CD14-positive monocyte (primary cell): ENCODE results near the gene TMEM61. TPM values are rescaled to one million over a fixed set of nuclear protein-coding genes. Genes with fewer than 3 reads are reported as not detected.

Experiments used
- DNase-seq, 3 donors: peaks; one replicate each; pipeline ENCODE4 v3.0.0-alpha.2; 2011 to 2022
- H2AFZ ChIP-seq: 2 replicates; pipeline ENCODE4 v1.6.0; 2012; ENCODE audit warnings: mild to moderate bottlenecking, low read depth, low read length, inconsistent platforms; ENCODE audit not compliant: insufficient read depth, poor library complexity, severe bottlenecking
- H3K27ac ChIP-seq, 2 donors: 1 replicate in 1 of 2; 2 replicates in 1 of 2; pipeline ENCODE4 v1.5.1; 2012 to 2013; ENCODE audit warnings: low read length in 2 of 2, control low read depth in 1 of 2, inconsistent platforms in 1 of 2, low read depth in 1 of 2, mild to moderate bottlenecking in 1 of 2
- H3K27me3 ChIP-seq, 2 donors: one replicate each; pipeline versions ENCODE4 v1.6.0 to v1.6.1; 2011 to 2013; ENCODE audit warnings: low read length in 2 of 2; ENCODE audit not compliant: control insufficient read depth in 2 of 2, insufficient read depth in 2 of 2
- H3K36me3 ChIP-seq, 2 donors: replicated peaks in 1 of 2; 1 replicate in 1 of 2; 2 replicates in 1 of 2; pipeline versions ENCODE4 v1.5.1 to v1.6.1; 2012 to 2013; ENCODE audit warnings: low read length in 2 of 2, control low read depth in 1 of 2, inconsistent platforms in 1 of 2, mild to moderate bottlenecking in 1 of 2; ENCODE audit not compliant: insufficient read depth in 2 of 2, control insufficient read depth in 1 of 2
- H3K4me1 ChIP-seq, 2 donors: 1 replicate in 1 of 2; 2 replicates in 1 of 2; pipeline versions ENCODE4 v1.5.1 to v1.6.1; 2012 to 2013; ENCODE audit warnings: low read length in 2 of 2, control low read depth in 1 of 2, inconsistent platforms in 1 of 2, mild to moderate bottlenecking in 1 of 2, moderate library complexity in 1 of 2; ENCODE audit not compliant: insufficient read depth in 2 of 2, control insufficient read depth in 1 of 2
- H3K4me2 ChIP-seq: replicated peaks from 2 replicates; pipeline ENCODE3; 2012; ENCODE audit warnings: low read length, moderate library complexity, mild to moderate bottlenecking; ENCODE audit not compliant: poor library complexity, severe bottlenecking; ENCODE audit errors: extremely low read depth
- H3K4me3 ChIP-seq, 3 experiments: fragments of 200-600 bp in 1 of 3; sonication (generic) in 1 of 3; replicated peaks in 1 of 3; 1 replicate in 2 of 3; 2 replicates in 1 of 3; pipeline ENCODE4 v1.5.1; 2011 to 2013; ENCODE audit warnings: low read length in 3 of 3, mild to moderate bottlenecking in 3 of 3, control low read depth in 2 of 3, low read depth in 2 of 3, inconsistent platforms in 1 of 3, moderate library complexity in 1 of 3
- H3K79me2 ChIP-seq: 2 replicates; pipeline ENCODE4 v1.6.0; 2012; ENCODE audit warnings: mild to moderate bottlenecking, control low read depth, inconsistent platforms, low read length, moderate library complexity; ENCODE audit not compliant: insufficient read depth
- H3K9ac ChIP-seq: 2 replicates; pipeline ENCODE4 v1.6.0; 2017; ENCODE audit warnings: low read length, mild to moderate bottlenecking; ENCODE audit not compliant: insufficient read depth, poor library complexity, severe bottlenecking
- H3K9me3 ChIP-seq, 2 donors: replicated peaks in 1 of 2; 1 replicate in 1 of 2; 2 replicates in 1 of 2; pipeline versions ENCODE4 v1.5.1 to v1.6.1; 2012 to 2013; ENCODE audit warnings: low read length in 2 of 2, control low read depth in 1 of 2; ENCODE audit not compliant: control insufficient read depth in 1 of 2, insufficient read depth in 1 of 2
- H4K20me1 ChIP-seq: 2 replicates; pipeline ENCODE4 v1.6.0; 2012; ENCODE audit warnings: mild to moderate bottlenecking, low read length, control low read depth, moderate library complexity; ENCODE audit not compliant: insufficient read depth
- H3K27ac Mint-ChIP-seq, 7 donors: one replicate each; pipeline ENCODE4 v1.8.0; 2020; ENCODE audit warnings: mild to moderate bottlenecking in 7 of 7, mixed read lengths in 7 of 7, moderate library complexity in 6 of 7, inconsistent platforms in 2 of 7
- H3K27me3 Mint-ChIP-seq, 3 donors: one replicate each; pipeline ENCODE4 v1.8.0; 2021 to 2022; ENCODE audit warnings: low read depth in 3 of 3, mild to moderate bottlenecking in 3 of 3, mixed read lengths in 3 of 3, moderate library complexity in 3 of 3, inconsistent platforms in 1 of 3
- H3K36me3 Mint-ChIP-seq, 2 donors: one replicate each; pipeline ENCODE4 v1.8.0; 2020; ENCODE audit warnings: mixed read lengths in 2 of 2, inconsistent platforms in 1 of 2, mild to moderate bottlenecking in 1 of 2
- H3K4me1 Mint-ChIP-seq: one replicate; pipeline ENCODE4 v1.8.0; 2020; ENCODE audit warnings: mild to moderate bottlenecking, mixed read lengths
- H3K4me3 Mint-ChIP-seq, 2 donors: one replicate each; pipeline ENCODE4 v1.8.0; 2020; ENCODE audit warnings: mild to moderate bottlenecking in 2 of 2, mixed read lengths in 2 of 2, moderate library complexity in 1 of 2
- H3K9me3 Mint-ChIP-seq, 7 donors: one replicate each; pipeline ENCODE4 v1.8.0; 2020 to 2022; ENCODE audit warnings: mixed read lengths in 7 of 7, mild to moderate bottlenecking in 6 of 7, moderate library complexity in 6 of 7, inconsistent platforms in 2 of 7
- WGBS: methylation state at CpG from one replicate; pipeline ENCODE4 v1.1.5; 2013; ENCODE audit warnings: missing lambda C conversion rate; ENCODE audit not compliant: insufficient coverage; 5-methylcytosine and 5-hydroxymethylcytosine counted together
- intact Hi-C, 2 donors: fragments of 100-400 bp; cut with micrococcal nuclease; formaldehyde crosslinking; loops; one replicate each; pipeline versions ENCODE4 v1.15.0 to v1.15.1; 2023
- polyA plus RNA-seq, 3 donors: library from polyadenylated mRNA; depleted of rRNA in 1 of 3; unstranded in 2 of 3; stranded (reverse) in 1 of 3; fragments of 300-500 nt in 2 of 3; fragments of >200 nt in 1 of 3; fragmentation: Illumina TruSeq in 2 of 3; gene quantifications; 1 replicate in 2 of 3; 2 replicates in 1 of 3; pipeline ENCODE4 v1.2.3, GENCODE V29; 2012 to 2021
- TF ChIP-seq, protein P1 (sequence below): fragments of 200-600 bp; IDR thresholded peaks from one replicate; pipeline ENCODE4 v1.8.0; 2022; ENCODE audit warnings: antibody characterized with exemption, mild to moderate bottlenecking

Gene TMEM61
- polyA plus RNA-seq, 3 donors = not detected

DNA sequence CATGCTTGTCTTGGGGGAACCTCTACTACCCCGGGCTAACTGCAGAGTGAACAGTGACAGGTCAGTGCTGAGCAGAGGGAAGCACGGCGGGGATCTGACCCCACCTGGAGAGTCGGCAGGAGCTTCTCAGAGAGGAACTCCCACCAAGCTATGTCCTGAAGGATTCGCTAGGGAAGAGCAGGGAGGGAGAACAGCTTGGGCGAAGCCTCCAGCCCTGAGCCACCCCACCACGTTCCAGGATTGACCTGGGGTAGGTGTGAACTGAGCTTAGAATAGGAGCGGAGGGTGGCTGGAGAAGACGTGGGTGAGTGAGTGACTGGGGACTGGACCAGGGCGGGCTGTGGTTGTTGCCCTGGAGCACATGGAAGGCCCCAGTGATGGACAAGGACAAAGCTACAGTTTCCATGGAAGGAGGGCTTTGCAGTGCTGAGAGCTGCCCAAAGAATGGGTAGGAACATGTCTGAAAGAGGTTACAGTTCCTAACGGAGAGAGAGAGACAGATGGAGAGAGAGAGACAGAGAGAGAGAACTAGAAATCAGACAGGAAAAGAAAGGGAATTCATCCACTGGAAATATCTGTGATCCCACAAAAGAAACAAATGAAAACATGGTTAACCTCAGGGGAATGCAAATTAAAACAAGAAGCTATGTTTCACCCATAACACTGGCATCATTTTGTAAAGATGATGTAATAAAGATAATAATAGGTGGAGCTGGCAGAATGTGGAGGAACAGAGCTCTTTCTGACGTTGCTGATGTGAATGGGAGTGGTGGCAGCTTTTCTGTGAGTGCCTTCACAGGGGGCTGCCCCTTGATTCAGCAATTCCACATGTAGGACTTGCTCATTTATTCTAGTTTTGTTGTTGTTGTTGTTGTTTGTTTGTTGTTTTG lies 35.5 kb downstream of the TMEM61 start:
- Mint-ChIP-seq H3K4me3 (no peak overlapping the region), H3K36me3 (peaks cover 0 to 2% of the 10 kb centered on the region in 2 donors), H3K4me1 (no peaks in the 10 kb centered on the region), H3K27me3 (peaks cover 9 to 17% (median 14%) of the 10 kb centered on the region in 3 donors), H3K27ac (no peak overlapping the region), H3K9me3 (peaks cover 0 to 4% (median 0%) of the 10 kb centered on the region in 7 donors)
- H3K27ac ChIP-seq = no peak overlapping the region
- H3K79me2 ChIP-seq = no peaks in the 10 kb centered on the region
- H3K9ac ChIP-seq = no peak overlapping the region
- H3K4me1 ChIP-seq = no peaks in the 10 kb centered on the region
- no peaks in the 10 kb centered on the region for H3K27me3 ChIP-seq
- H3K36me3 ChIP-seq = no peaks in the 10 kb centered on the region
- TF ChIP-seq, protein P1, sequence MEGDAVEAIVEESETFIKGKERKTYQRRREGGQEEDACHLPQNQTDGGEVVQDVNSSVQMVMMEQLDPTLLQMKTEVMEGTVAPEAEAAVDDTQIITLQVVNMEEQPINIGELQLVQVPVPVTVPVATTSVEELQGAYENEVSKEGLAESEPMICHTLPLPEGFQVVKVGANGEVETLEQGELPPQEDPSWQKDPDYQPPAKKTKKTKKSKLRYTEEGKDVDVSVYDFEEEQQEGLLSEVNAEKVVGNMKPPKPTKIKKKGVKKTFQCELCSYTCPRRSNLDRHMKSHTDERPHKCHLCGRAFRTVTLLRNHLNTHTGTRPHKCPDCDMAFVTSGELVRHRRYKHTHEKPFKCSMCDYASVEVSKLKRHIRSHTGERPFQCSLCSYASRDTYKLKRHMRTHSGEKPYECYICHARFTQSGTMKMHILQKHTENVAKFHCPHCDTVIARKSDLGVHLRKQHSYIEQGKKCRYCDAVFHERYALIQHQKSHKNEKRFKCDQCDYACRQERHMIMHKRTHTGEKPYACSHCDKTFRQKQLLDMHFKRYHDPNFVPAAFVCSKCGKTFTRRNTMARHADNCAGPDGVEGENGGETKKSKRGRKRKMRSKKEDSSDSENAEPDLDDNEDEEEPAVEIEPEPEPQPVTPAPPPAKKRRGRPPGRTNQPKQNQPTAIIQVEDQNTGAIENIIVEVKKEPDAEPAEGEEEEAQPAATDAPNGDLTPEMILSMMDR = no peak
- H4K20me1 ChIP-seq = no peaks in the 10 kb centered on the region
- no peak overlapping the region for H3K4me2 ChIP-seq
- WGBS = 81% methylated on average over 10 of the region's 12 CpGs
- intact Hi-C loops = no loop called here
- H3K9me3 ChIP-seq = no peaks in the 10 kb centered on the region
- no peak overlapping the region for H3K4me3 ChIP-seq
- no peak overlapping the region for H2AFZ ChIP-seq
- no peak for DNase-seq

DNA sequence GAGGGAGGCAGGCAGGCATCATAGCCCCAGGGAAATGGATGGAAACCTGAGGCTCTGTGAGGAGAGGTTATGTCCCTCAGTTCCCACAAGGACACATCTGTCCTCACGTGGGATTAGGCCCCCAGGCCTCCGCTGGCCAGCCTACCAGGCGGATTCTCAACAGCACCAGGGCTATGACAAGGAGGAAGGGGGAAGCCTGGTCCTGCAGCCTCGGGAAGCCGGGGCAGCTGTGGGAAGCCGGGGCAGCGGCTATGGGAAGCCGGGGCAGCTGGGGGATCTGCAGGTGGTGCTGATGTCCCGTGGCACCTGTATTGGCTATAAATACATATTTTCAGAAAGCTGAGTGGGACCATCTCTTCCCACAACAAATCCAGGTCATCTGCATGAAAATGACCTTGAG lies 38.0 kb downstream of the TMEM61 start:
- peaks cover 2 to 7% of the 10 kb centered on the region in 2 donors for H3K36me3 Mint-ChIP-seq
- TF ChIP-seq, protein P1 = no peak
- Histone ChIP-seq H4K20me1 (no peaks in the 10 kb centered on the region), H3K36me3 (no peaks in the 10 kb centered on the region), H3K4me2 (no peak overlapping the region), H3K79me2 (no peaks in the 10 kb centered on the region), H3K4me1 (peaks cover 4 to 7% of the 10 kb centered on the region in 2 donors), H3K27me3 (no peaks in the 10 kb centered on the region), H3K9ac (no peak overlapping the region), H3K27ac (no peak overlapping the region), H3K4me3 (no peak overlapping the region), H3K9me3 (no peaks in the 10 kb centered on the region), H2AFZ (no peak overlapping the region)
- peaks cover 0 to 4% (median 0%) of the 10 kb centered on the region in 7 donors for H3K9me3 Mint-ChIP-seq
- 100% methylated on average over 2 of the region's 9 CpGs for WGBS
- H3K27me3 Mint-ChIP-seq = peaks cover 8 to 14% (median 11%) of the 10 kb centered on the region in 3 donors
- no peak overlapping the region for H3K27ac Mint-ChIP-seq
- no peak overlapping the region for H3K4me3 Mint-ChIP-seq
- DNase-seq = no peak
- H3K4me1 Mint-ChIP-seq = peaks cover 9% of the 10 kb centered on the region
- intact Hi-C loops = no loop called here
